GM18511 (cell line): Measurements from ENCODE around the gene STARD3NL.
"Not testable (repeated sequence)": the region's sequence is repeated elsewhere in the genome, so short reads cannot be mapped to it uniquely, and the experiment has no call there.

Experiments used
- ATAC-seq: cut with Tn5 transposase; IDR thresholded peaks from one replicate; pipeline ENCODE4 v1.9.1; 2021; ENCODE audit warnings: mild to moderate bottlenecking, moderate library complexity; ENCODE audit not compliant: unreplicated experiment

The STARD3NL gene

GRCh38 chr7:38220452-38220851 is 42.4 kb downstream of the STARD3NL start:
- ATAC-seq: no peak

- ATAC-seq: peak; percentile 71
These were observed 44.5 kb downstream of the STARD3NL start for GRCh38 chr7:38222481-38223096.

DNA sequence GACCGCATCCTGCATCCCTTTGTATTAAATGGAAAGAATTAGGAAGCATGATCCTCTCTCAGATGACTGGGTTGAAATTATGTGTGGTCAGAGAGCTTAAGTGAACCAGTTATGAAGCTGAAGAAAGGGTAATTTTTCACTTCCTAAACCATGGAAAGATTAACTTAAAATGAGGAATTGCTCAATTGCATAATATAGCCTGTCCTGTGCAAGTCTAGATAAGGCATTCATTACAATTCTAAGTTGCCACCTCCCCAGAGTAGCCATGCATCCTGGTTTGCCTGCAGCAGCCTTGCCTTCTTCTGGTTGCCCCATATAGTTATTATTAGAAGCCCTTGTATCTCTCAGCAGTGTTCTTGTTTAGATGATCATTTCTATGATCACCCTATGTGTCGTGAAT is 45.3 kb downstream of the STARD3NL start:
- no peak for ATAC-seq

GRCh38 chr7:38224392-38224791 is 46.3 kb downstream of the STARD3NL start:
- no peak for ATAC-seq

GRCh38 chr7:38229386-38229785 is 51.3 kb downstream of the STARD3NL start:
- ATAC-seq: no peak

GRCh38 chr7:38229884-38230642 is 52.0 kb downstream of the STARD3NL start:
- ATAC-seq: no peak

DNA sequence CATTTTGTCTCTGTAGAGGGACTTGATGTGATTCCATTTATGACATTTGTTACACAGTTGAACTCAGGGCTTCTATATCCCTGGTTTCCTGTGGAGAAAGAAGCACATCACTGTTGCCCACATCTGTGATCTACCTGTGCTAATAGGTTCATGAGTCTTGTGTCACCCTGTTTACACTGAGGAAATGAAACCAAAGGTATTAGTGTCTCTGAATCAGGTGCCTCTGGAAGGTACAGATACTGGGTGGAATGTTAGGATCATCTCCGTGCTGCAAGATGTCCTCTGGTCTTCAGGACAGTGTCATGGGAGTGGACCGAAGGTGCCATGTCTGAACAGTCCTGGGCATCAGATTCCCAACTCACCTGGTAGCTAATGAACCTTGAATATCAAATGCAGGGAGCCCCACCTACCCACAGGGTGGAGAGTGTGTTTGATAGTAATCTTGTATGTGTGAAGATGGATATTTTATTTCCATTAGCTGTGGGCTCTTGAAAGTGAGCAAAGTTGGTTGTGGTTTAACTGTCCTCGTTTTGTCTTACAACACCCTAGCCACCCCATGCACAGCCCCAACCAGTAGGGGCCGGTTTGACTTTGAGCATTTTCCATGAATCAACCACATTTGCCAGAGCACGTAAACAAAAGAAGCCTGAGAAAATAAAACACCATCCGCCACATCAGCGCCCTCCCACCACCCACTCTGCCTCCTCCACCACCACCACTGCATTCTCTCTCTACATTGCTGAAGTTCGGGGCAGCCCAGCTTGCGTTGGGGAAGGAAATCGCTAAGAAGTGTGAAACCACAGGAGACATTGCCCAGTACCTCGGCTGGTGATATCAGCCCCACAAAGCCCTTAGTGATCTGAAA is 54.7 kb downstream of the STARD3NL start:
- peak; percentile 94 for ATAC-seq

DNA sequence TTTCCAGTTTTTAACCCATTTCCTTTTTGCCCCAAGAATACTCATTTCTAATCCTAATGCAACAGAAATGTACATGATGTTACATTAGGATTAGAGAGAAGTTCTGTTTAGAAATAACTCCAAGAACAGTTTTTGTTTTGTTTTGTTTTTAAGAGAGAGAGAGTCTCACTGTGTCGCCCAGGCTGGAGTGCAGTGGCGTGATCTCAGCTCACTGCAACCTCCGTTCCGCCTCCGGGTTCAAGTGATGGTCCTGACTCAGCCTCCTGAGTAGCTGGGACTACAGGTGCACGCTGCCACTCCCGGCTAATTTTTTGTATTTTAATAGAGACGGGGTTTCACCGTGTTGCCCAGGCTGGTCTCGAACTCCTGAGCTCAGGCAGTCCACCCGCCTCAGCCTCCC is 56.7 kb downstream of the STARD3NL start:
- not testable (repeated sequence) for ATAC-seq

- no peak for ATAC-seq
These were observed 57.6 kb downstream of the STARD3NL start for GRCh38 chr7:38235606-38236005.

GRCh38 chr7:38239129-38239528 is 61.1 kb downstream of the STARD3NL start:
- ATAC-seq: not testable (repeated sequence)

DNA sequence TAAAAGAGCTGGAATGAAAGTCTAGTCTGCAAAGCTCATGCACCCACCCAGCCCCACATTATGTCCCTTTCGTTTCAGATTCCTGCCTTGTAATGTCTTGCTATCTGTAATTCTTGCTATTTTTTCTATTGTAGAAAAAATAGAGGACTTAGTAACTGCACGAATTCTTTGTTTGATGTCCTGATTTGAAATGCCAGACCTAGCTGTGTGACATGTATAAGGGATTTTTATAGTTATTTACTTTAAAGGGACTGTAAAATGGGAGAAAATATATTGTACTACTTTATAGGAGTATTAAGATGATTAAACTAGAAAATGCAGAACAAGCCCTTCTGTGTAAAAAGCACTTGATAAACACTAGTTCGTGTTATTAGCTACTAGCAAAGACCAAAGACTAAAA is 63.0 kb downstream of the STARD3NL start:
- ATAC-seq: no peak

GRCh38 chr7:38242814-38243213 is 64.8 kb downstream of the STARD3NL start:
- ATAC-seq: no peak

GRCh38 chr7:38243345-38243744 is 65.3 kb downstream of the STARD3NL start:
- not testable (repeated sequence) for ATAC-seq

DNA sequence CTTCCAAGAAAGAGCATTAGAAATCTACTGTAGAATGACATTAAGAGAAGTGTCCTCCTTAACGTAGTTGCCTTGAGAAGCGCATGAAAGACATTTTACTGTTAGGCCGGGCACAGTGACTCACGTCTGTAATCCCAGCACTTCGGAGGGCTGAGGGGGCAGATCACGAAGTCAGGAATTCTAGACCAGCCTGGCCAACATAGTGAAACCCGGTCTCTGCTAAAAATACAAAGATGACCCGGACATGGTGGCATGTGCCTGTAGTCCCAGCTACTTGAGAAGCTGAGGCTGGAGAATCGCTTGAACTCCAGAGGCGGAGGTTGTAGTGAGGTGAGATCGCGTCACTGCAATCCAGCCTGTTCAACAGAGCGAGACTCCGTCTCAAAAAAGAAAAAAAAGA is 66.5 kb downstream of the STARD3NL start:
- ATAC-seq: no peak

DNA sequence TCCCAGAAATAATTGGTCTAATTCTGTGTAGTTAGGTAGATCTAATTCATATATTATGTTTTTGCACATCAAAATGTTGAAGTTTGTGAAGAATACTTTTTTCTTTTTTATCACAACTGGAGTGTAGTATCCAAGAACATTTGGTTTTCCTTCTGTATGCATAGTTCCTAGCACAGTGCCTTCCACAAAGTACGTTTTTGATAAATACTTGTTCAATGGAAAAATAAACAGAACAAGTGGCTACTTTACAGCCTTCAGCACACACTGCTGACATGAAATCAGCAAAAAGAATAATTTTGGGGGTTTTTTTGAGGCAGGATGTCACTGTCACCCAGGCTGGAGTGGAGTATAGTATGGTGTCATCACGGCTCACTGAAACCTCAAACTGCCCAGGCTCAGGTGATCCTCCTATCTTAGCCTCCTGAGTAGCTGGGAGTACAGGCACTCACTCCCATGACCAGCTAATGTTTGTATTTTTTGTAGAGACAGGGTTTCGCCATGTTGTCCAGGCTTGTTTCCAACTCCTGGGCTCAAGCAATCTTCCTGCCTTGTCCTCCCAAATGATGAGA is 67.4 kb downstream of the STARD3NL start:
- ATAC-seq: no peak

DNA sequence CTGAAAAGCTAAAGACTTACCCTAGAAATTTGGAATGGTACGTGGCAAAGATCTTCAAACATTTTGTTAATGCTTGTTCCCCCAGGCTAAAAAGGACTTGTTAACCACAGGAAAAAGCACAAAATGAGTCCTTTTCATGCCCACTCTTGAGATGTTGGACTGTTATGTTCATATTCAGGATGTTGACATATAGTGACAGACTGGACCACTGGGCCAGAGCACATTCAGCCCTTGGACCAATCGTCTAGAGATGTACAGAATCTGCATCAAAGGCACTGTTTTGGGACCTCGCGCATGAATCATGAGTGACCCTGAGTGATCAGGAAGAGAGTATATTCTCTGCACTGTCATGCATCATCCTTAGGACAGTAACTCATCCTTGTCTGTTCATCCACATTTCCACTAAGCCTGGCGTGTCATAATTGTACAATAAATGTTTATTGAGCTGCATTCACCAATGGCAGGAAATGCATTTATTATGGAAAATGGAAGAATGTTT is 70.1 kb downstream of the STARD3NL start:
- ATAC-seq: no peak

- ATAC-seq: peak; percentile 77
These were observed 71.8 kb downstream of the STARD3NL start for GRCh38 chr7:38249849-38250248.

- ATAC-seq: no peak
These were observed 79.3 kb downstream of the STARD3NL start for GRCh38 chr7:38257350-38257677.

DNA sequence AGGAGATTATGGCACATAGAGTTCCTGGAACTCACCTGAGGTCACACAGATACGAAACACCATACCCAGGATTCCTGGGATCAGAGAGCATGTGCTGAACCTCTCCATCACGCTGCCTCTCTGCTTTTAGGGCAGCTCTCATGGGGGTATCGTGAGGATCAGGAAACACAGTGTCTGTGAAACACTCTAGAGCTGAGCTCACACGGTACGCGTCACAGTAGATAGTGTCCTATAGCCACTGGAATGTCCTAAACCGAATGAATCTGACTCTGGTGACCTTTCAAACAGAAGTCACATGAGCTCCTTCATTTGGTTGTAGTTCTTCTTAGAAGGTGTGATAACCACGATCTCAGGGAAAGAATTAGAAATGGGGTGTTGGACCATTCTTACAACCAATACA is 81.1 kb downstream of the STARD3NL start:
- not testable (repeated sequence) for ATAC-seq

GRCh38 chr7:38261601-38262000 is 83.6 kb downstream of the STARD3NL start:
- ATAC-seq: not testable (repeated sequence)

DNA sequence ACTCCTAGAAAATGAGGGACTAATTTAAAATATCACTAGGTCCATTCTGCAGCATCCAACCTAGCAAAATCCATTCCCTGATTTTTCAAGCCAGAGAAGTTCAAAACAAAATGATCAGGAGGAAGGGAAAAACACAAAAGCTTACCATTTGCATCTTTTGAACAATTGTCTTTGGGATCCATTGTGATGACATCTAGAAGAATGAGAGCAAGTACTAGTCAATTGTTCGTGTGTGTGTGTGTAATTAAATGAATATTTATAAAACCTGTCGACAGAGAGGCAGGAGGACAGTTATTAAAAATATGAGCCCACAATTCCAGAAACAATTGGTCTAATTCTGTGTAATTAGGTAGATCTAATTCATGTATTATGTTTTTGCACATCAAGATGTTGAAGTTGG is 84.0 kb downstream of the STARD3NL start:
- ATAC-seq: not testable (repeated sequence)
